ENCODE results near the gene HNRNPF.

HNRNPF gene

DNA sequence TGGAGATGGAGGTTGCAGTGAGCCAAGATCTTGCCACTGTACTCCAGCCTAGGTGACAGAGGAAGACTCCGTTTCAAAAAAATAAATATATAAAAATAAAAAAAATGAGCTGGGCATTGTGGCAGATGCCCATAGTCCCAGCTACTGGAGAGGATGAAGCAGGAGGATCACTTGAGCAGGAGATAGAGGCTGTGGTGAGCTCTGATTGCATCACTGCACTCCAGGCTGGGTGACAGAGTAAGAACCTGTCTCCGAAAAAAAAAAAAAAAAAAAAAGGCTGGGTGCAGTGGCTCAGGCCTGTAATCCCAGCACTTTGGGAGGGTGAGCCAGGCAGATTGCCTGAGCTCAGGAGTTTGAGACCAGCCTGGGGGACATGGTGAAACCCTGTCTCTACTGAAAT, 39.8 kb upstream of the HNRNPF start:
- TF ChIP-seq, protein P1, sequence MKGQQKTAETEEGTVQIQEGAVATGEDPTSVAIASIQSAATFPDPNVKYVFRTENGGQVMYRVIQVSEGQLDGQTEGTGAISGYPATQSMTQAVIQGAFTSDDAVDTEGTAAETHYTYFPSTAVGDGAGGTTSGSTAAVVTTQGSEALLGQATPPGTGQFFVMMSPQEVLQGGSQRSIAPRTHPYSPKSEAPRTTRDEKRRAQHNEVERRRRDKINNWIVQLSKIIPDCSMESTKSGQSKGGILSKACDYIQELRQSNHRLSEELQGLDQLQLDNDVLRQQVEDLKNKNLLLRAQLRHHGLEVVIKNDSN (IDR thresholded peaks at IDR 0.05) = no peak
- TF ChIP-seq, protein P2, sequence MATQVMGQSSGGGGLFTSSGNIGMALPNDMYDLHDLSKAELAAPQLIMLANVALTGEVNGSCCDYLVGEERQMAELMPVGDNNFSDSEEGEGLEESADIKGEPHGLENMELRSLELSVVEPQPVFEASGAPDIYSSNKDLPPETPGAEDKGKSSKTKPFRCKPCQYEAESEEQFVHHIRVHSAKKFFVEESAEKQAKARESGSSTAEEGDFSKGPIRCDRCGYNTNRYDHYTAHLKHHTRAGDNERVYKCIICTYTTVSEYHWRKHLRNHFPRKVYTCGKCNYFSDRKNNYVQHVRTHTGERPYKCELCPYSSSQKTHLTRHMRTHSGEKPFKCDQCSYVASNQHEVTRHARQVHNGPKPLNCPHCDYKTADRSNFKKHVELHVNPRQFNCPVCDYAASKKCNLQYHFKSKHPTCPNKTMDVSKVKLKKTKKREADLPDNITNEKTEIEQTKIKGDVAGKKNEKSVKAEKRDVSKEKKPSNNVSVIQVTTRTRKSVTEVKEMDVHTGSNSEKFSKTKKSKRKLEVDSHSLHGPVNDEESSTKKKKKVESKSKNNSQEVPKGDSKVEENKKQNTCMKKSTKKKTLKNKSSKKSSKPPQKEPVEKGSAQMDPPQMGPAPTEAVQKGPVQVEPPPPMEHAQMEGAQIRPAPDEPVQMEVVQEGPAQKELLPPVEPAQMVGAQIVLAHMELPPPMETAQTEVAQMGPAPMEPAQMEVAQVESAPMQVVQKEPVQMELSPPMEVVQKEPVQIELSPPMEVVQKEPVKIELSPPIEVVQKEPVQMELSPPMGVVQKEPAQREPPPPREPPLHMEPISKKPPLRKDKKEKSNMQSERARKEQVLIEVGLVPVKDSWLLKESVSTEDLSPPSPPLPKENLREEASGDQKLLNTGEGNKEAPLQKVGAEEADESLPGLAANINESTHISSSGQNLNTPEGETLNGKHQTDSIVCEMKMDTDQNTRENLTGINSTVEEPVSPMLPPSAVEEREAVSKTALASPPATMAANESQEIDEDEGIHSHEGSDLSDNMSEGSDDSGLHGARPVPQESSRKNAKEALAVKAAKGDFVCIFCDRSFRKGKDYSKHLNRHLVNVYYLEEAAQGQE (IDR thresholded peaks at IDR 0.05; ENCODE audit: low read depth) = no peak

DNA sequence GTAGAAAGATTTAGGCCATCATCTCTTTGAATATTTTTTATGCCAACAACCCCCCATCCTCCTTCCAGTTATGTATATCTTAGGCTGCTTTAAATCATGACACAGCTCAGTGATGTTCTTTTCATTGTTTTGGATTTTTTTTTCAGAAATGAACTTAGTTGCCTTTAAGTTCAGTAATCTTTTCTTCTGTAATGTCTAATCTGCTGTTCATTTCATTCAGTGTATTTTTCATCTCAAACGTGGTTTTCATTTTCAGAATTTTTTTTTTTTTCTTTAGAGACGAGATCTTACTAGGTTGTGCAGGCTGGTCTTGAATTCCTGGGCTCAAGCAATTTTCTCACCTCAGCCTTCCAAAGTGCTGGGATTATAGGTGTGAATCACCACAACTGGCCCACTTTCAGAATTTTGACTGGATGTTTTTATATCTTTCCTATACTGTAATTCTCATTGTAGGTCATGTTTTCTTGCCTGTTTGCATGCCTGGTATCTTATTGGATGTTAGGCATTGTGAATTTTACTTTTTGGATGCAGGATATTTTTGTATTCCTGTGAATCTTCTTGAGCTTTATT, 36.0 kb upstream of the HNRNPF start:
- TF ChIP-seq CREB1 (IDR thresholded peaks at IDR 0.05; ENCODE audit: low read depth) = no peak
- TF ChIP-seq, protein P2 (IDR thresholded peaks at IDR 0.05; ENCODE audit: low read depth) = no peak
- TF ChIP-seq TCF12 (IDR thresholded peaks at IDR 0.05; ENCODE audit: low read depth) = no peak
- TF ChIP-seq CEBPB (IDR thresholded peaks at IDR 0.05) = no peak
- TF ChIP-seq, protein P1 (IDR thresholded peaks at IDR 0.05) = no peak
- no peak for TF ChIP-seq TAF1 (IDR thresholded peaks at IDR 0.05; ENCODE audit: low read depth)

DNA sequence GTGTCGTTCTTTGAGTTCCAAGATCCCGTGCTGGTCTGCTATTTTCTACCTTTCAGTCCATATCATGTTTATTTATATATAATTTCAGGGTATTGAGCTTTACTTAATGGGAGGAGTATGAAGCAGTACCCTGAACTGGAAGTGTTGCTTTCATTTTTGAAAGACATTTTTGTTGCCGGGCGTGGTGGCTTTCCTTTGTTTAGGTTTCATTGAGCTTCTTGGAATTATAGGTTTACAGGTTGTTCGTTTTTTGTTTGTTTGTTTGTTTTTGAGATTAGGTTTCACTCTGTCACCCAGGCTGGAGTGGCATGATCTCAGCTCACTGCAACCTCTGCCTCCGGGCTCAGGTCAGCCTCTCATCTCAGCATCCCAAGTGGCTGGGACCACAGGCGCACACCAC, 35.3 kb upstream of the HNRNPF start:
- no peak for TF ChIP-seq TEAD4 (IDR thresholded peaks at IDR 0.05)
- TF ChIP-seq NFIC (IDR thresholded peaks at IDR 0.05) = no peak
- no peak for TF ChIP-seq EP300 (IDR thresholded peaks at IDR 0.05; ENCODE audit: borderline replicate concordance)
- no peak for TF ChIP-seq RAD21 (IDR thresholded peaks at IDR 0.05; ENCODE audit: low read depth)
- no peak for TF ChIP-seq FOXM1 (IDR thresholded peaks at IDR 0.05; ENCODE audit: borderline replicate concordance, low read depth)
- TF ChIP-seq, protein P2 (IDR thresholded peaks at IDR 0.05; ENCODE audit: low read depth) = no peak
- TF ChIP-seq, protein P3, sequence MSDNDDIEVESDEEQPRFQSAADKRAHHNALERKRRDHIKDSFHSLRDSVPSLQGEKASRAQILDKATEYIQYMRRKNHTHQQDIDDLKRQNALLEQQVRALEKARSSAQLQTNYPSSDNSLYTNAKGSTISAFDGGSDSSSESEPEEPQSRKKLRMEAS (IDR thresholded peaks at IDR 0.05) = no peak
- TF ChIP-seq CREB1 (IDR thresholded peaks at IDR 0.05; ENCODE audit: low read depth) = no peak
- no peak for TF ChIP-seq TAF1 (IDR thresholded peaks at IDR 0.05; ENCODE audit: low read depth)
- no peak for TF ChIP-seq TCF12 (IDR thresholded peaks at IDR 0.05; ENCODE audit: low read depth)
- TF ChIP-seq, protein P1 (IDR thresholded peaks at IDR 0.05) = no peak
- TF ChIP-seq CEBPB (IDR thresholded peaks at IDR 0.05) = no peak
- no peak for TF ChIP-seq EGR1 (IDR thresholded peaks at IDR 0.05)
- no peak for TF ChIP-seq ZBTB7A (IDR thresholded peaks at IDR 0.05; ENCODE audit: low read depth)
- no peak for TF ChIP-seq YY1 (IDR thresholded peaks at IDR 0.05; ENCODE audit: low read depth)

DNA sequence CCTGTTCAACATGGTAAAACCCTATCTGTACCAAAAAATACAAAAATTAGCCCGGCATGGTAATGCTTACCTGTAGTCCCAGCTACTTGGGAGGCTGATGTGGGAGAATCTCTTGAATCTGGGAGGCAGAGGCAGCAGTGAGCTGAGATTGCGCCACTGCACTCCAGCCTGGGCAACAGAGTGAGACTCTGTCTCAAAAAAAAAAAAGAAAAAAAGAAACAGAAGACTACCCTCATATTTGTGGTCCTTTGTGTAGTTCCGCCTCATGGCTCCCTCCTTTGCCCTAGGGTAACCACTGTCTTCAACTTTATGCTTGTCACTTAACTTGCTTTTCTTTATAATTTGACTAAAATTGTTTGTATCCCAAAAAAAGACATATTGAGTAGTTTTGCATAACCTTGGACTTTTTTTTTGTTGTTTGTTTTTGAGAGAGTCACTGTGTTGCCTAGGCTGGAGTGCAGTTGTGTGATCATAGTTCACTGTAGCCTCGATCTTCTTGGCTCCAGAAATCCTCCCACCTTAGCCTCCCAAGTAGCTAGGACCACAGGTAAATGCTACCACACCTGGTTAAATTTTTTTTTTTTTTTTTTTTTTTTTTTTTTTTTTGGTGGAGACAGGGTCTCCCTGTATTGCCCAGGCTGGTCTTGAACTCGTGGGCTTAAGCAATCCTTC, 31.6 kb upstream of the HNRNPF start:
- TF ChIP-seq TEAD4 (IDR thresholded peaks at IDR 0.05) (no peak), CREB1 (IDR thresholded peaks at IDR 0.05; ENCODE audit: low read depth) (no peak), TAF1 (IDR thresholded peaks at IDR 0.05; ENCODE audit: low read depth) (no peak), ZBTB7A (IDR thresholded peaks at IDR 0.05; ENCODE audit: low read depth) (no peak), EP300 (IDR thresholded peaks at IDR 0.05; ENCODE audit: borderline replicate concordance) (no peak), FOXM1 (IDR thresholded peaks at IDR 0.05; ENCODE audit: borderline replicate concordance, low read depth) (no peak), NFIC (IDR thresholded peaks at IDR 0.05) (no peak), CEBPB (IDR thresholded peaks at IDR 0.05) (no peak), RAD21 (IDR thresholded peaks at IDR 0.05; ENCODE audit: low read depth) (no peak), TCF12 (IDR thresholded peaks at IDR 0.05; ENCODE audit: low read depth) (no peak), YY1 (IDR thresholded peaks at IDR 0.05; ENCODE audit: low read depth) (no peak), EGR1 (IDR thresholded peaks at IDR 0.05) (no peak)
- TF ChIP-seq, protein P1 (IDR thresholded peaks at IDR 0.05) = no peak
- TF ChIP-seq, protein P3 (IDR thresholded peaks at IDR 0.05) = no peak
- TF ChIP-seq, protein P2 (IDR thresholded peaks at IDR 0.05; ENCODE audit: low read depth) = no peak

Measured in Ishikawa (cell line).